GM10248 (cell line): Measurements from ENCODE around the gene RPUSD1.

Experiments
- CTCF ChIA-PET: fragments of 300-600 bp; sonication (Branson Sonifier 250); formaldehyde crosslinking; extraction: SDS; loops from one replicate; lab custom pipeline; 2021; ENCODE audit warnings: antibody characterized with exemption; lab: Yijun Ruan, JAX
- POLR2A ChIA-PET: fragments of 350-650 bp; sonication (Branson Sonifier 250); formaldehyde crosslinking; extraction: SDS; loops from one replicate; lab custom pipeline; 2020; ENCODE audit warnings: antibody characterized with exemption; lab: Yijun Ruan, JAX
- DNase-seq: peaks from one replicate; pipeline ENCODE4 v3.0.0; 2012; ENCODE audit errors: extremely low spot score
- TF ChIP-seq, protein P1 (sequence below): IDR thresholded peaks from 2 replicates; pipeline ENCODE4 v1.5.1; 2012; ENCODE audit warnings: mild to moderate bottlenecking, low read depth; ENCODE audit errors: extremely low read depth, missing control alignments, control extremely low read depth

RPUSD1 gene

DNA sequence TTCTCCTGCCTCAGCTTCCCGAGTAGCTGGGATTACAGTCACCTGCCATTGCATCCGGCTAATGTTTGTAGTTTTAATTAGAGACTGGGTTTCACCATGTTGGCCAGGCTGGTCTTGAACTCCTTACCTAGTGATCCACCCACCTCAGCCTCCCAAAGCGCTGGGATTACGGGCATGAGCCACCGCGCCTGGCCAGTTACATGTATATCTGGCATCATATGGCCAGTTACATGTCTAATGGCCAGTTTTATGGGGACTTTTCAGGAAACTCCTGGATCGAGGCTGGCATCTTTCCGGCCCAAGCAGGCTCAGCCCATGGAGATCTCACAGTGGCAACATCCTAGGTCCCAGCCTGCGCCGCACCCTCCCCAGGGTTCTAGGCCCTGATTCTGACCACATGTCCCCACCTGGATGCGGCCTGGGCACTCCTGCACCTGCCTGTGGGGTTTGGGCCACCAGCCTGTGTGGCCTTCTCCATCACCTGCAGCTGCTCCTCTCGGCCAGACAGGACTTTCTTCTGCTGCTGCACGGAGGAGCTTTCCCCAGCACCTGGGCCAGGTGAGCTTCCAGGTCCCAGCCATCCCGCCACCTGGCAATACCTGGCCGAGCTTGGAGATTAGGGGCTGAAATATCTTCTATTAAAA, 46.1 kb downstream of the RPUSD1 start:
- TF ChIP-seq, protein P1, sequence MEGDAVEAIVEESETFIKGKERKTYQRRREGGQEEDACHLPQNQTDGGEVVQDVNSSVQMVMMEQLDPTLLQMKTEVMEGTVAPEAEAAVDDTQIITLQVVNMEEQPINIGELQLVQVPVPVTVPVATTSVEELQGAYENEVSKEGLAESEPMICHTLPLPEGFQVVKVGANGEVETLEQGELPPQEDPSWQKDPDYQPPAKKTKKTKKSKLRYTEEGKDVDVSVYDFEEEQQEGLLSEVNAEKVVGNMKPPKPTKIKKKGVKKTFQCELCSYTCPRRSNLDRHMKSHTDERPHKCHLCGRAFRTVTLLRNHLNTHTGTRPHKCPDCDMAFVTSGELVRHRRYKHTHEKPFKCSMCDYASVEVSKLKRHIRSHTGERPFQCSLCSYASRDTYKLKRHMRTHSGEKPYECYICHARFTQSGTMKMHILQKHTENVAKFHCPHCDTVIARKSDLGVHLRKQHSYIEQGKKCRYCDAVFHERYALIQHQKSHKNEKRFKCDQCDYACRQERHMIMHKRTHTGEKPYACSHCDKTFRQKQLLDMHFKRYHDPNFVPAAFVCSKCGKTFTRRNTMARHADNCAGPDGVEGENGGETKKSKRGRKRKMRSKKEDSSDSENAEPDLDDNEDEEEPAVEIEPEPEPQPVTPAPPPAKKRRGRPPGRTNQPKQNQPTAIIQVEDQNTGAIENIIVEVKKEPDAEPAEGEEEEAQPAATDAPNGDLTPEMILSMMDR, result no peak
- CTCF ChIA-PET, result interaction anchor here (0.8 to 5.0 kb wide), 5 partner anchors 12 to 43 kb away, joined by 3 to 15 read pairs (median 6); no protein-coding TSS in a partner anchor
- POLR2A ChIA-PET, result interaction anchor here (0.7 kb wide), 1 partner anchor 314 kb away, joined by 5 read pairs; no protein-coding TSS in a partner anchor
- no peak for DNase-seq

DNA sequence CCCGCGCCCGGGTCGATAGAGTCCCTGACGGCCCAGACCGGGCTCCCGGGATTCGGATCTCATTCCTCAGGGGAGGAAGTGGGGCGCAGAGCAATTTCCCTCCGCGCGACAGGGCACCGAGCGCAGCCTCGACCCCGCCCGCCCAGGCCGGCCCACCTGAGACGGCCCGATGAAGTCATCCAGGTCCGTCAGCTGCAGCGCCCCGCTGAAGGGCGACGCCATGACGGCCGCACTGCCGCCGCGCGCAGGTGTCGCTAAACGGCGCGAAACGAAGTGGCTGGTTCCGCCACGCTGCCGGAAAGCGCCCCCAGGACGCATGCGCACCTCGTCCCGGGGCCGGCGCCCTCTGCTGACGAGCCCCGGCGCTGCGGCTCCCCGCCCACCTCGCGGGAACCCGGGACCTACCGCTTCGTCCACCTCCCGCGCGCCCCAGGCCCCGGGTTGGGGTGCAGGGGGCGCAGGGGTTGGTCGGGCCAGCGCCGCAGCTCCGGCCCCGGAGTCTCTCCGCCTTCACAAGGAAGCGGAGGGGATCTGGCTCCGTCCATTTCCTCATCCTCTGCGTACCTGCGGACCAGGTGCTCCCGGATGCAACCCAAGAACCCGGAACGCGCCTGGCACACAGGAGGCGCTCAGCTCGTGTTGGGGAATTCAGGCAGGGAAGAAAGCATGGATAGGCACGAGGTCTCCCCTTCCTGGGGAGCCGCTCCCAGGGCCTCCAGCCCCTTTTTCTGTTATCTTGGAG, 47.2 kb downstream of the RPUSD1 start, which contains the start of gene CIAO3:
Gene CIAO3, minus strand, starts transcription at position 234 of the 742 bp plus-strand sequence. Its CDS starts 12 bp downstream, at position 222.
- ChIA-PET CTCF (interaction anchor here (0.7 to 5.0 kb wide), 14 partner anchors 9 to 63 kb away, joined by 3 to 15 read pairs (median 6); partner anchors contain the start of genes CHTF18, METRN and RPUSD1), POLR2A (interaction anchor here (0.7 kb wide), 1 partner anchor 1413 kb away, joined by 3 read pairs; no protein-coding TSS in a partner anchor)
- DNase-seq, result peak; percentile 95
- TF ChIP-seq, protein P1, result peak; percentile 96

DNA sequence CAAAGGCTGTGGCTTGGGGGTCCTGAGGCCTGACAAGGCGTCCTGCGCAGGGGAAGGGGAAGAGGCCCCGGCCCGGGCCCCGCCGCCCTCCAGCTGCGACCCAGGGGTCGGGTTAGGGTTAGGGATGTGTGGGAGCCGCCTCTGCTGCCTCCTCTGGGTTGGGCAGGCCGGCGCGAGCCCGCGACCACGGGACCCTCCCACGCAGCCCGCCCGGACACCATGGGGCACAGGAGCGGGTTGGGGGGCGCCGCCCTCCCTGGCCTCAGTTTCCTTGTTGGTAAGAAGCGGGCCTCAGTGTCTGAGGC, 47.8 kb downstream of the RPUSD1 start:
- CTCF ChIA-PET, result interaction anchor here (0.7 to 5.0 kb wide), 12 partner anchors 9 to 64 kb away, joined by 3 to 15 read pairs (median 6); partner anchors contain the start of genes CHTF18, METRN and RPUSD1
- POLR2A ChIA-PET, result no interaction called here
- no peak for DNase-seq
- TF ChIP-seq, protein P1, result no peak

DNA sequence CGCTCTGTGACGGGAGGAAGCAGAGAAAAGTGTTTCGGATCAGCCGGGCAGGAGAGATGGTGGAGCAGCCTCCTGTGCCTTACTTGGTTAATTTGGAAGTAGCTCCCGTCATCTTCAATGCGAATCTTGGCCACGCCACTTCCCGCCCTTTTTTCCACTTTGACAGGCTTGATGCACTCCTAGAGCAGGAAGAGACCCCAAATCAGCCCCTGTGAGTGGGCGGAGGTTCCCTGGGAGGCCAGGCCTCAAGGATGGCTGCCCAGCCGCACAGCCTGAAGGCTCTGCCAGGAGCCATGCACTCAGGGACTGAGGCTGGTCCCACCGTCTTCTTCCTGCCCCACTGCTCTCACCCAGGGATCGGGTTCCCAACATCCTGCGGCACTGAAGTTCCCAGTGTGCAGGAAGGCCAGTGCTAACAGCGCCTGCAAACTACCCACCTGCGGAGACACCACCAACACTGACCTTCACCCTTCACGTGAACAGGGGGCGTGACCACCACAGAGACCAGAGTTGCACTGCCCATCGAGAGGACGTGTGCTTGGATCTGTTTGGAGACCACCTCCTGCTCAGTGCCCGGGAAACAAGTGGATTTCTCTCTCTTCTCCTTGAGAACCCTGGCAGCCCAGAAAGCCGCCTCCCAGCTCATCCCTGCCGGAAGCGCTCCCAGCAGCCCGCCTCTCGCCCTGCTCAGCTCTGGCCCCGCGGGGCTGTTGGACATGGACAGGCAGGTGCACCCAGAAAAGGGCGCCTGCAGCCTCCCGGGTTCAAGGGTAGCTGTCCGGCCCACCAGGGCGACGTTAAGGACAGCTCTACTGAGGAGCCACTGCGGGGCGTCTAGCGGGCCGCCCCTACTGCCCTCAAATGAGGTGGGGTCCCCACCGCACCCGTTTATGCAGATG, 48.4 kb downstream of the RPUSD1 start:
- TF ChIP-seq, protein P1, result no peak
- DNase-seq, result no peak
- CTCF ChIA-PET, result interaction anchor here (0.7 to 5.0 kb wide), 12 partner anchors 8 to 64 kb away, joined by 3 to 15 read pairs (median 6); partner anchors contain the start of genes CHTF18, METRN and RPUSD1
- POLR2A ChIA-PET, result no interaction called here

DNA sequence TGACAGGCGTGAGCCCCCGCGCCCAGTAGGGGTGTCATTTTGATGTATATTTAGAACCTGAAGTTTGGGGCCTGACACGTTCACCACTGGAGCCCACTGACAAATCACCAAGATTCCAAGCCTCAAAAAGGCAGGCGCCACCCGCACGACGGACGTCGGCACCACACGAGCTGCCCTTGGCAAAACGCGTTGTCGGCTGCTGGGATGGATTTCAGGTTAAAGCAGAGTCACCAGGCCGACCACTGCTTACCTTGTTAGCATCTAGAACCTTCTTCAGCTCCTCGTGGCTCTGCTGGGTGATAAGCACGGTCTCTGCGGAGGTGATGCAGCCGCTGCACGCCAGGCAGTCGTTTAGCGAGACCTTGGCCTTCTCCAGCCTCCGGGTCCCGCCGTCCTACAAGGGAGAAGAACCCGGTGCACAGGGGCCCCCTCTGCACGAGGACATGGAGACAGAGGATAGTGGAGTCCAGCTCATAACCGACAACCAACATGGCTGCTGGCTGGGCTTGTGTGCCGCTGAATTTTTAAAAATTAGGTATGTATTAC, 51.2 kb downstream of the RPUSD1 start:
- POLR2A ChIA-PET, result interaction anchor here (1.5 kb wide), 1 partner anchor 10 kb away, joined by 5 read pairs; the partner anchor contains the start of genes CCDC78 and HAGHL
- CTCF ChIA-PET, result interaction anchor here (1.9 to 5.2 kb wide), 5 partner anchors 13 to 48 kb away, joined by 7 to 31 read pairs (median 9); partner anchors contain the start of genes ANTKMT and METRN
- no peak for DNase-seq
- TF ChIP-seq, protein P1, result no peak
